Measurements from ENCODE around the gene FHL3. TPM values are rescaled to one million over a fixed set of nuclear protein-coding genes. Genes with fewer than 3 reads are reported as not detected.
"Not testable (repeated sequence)": the region's sequence is repeated elsewhere in the genome, so short reads cannot be mapped to it uniquely, and the experiment has no call there.

Gene FHL3
- total RNA-seq, 2 experiments from 2014 or later: 26.6 to 26.7 TPM

DNA sequence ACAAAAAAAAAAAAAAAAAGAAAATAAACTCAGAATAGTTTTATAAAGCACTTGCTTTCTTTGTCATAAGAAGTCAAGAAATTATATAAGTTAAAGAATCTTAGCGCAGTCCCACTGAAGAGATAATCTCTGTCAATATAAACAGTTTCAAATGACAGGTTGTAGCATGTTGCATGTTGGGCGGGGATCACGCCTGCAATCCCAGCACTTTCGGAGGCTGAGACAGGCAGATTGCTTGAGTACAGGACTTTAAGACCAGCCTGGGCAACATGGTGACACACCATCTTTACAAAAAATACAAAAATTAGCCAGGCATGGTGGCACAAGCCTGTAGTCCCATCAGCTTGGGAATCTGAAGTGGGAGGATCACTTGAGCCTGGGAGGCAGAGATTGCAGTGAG lies 40.0 kb downstream of the FHL3 start:
- Mint-ChIP-seq H3K27me3 (no peaks in the 10 kb centered on the region), H3K27ac (no peak overlapping the region), H3K4me3 (no peak overlapping the region), H3K9me3 (no peaks in the 10 kb centered on the region), H3K4me1 (ENCODE audit: low read depth) (no peaks in the 10 kb centered on the region), H3K36me3 (ENCODE audit: low read depth) (peaks cover 27% of the 10 kb centered on the region)
- intact Hi-C loops (cut with micrococcal nuclease): no loop called here
- DNase-seq (no peak), ATAC-seq (no peak)
- TF ChIP-seq, protein P1, sequence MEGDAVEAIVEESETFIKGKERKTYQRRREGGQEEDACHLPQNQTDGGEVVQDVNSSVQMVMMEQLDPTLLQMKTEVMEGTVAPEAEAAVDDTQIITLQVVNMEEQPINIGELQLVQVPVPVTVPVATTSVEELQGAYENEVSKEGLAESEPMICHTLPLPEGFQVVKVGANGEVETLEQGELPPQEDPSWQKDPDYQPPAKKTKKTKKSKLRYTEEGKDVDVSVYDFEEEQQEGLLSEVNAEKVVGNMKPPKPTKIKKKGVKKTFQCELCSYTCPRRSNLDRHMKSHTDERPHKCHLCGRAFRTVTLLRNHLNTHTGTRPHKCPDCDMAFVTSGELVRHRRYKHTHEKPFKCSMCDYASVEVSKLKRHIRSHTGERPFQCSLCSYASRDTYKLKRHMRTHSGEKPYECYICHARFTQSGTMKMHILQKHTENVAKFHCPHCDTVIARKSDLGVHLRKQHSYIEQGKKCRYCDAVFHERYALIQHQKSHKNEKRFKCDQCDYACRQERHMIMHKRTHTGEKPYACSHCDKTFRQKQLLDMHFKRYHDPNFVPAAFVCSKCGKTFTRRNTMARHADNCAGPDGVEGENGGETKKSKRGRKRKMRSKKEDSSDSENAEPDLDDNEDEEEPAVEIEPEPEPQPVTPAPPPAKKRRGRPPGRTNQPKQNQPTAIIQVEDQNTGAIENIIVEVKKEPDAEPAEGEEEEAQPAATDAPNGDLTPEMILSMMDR (IDR thresholded peaks at IDR 0.05): no peak
- POLR2A ChIA-PET: no interaction called here
- CTCF ChIA-PET: interaction anchor here (1.1 kb wide), 1 partner anchor 73 kb away, joined by 3 read pairs; no protein-coding TSS in a partner anchor

DNA sequence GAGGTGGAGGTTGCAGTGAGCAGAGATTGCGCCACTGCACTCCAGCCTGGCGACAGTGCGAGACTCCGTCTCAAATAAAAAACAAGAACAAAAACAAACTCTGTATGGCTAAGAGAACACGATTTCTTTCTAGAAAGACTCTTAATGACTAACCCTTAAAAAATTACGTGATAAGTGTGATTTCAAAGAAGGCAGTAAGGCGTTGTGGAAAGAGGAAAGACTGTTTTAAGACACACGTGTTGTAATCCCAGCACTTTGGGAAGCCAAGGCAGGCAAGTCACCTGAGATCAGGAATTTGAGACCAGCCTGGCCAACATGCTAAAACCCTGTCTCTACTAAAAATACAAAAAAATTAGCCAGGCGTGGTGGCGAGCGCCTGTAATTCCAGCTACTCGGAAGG lies 41.2 kb downstream of the FHL3 start:
- H3K36me3 Mint-ChIP-seq (ENCODE audit: low read depth): peaks cover 33% of the 10 kb centered on the region
- DNase-seq; H3K9me3 Mint-ChIP-seq; intact Hi-C loops (cut with micrococcal nuclease); H3K4me3 Mint-ChIP-seq; ATAC-seq; H3K27me3 Mint-ChIP-seq; H3K4me1 Mint-ChIP-seq (ENCODE audit: low read depth); CTCF ChIA-PET; H3K27ac Mint-ChIP-seq: not testable (repeated sequence)
- POLR2A ChIA-PET: interaction anchor here (0.9 kb wide), 1 partner anchor 10 kb away, joined by 4 read pairs; no protein-coding TSS in a partner anchor

DNA sequence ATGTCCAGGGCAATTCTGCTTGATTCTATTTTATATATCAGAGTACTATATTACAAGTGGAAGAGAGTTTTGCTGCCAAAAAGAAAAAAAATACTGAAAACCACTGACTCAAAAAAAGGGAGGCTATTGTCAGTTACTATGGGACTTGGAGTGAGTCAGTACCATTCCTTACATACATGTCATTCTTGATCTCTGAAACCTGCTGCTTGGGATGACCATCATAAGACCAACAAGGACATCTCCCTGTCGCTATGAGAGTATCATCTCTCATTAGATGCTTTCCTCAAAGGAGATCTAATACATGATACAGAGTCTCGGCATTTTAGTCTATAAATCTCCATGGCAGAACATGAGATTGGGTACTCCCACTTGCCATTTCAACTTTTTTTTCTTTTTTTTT lies 46.6 kb downstream of the FHL3 start:
- intact Hi-C loops (cut with micrococcal nuclease): no loop called here
- H3K27me3 Mint-ChIP-seq: no peaks in the 10 kb centered on the region
- ChIA-PET POLR2A (interaction anchor here (1.7 kb wide), 2 partner anchors 10 to 12 kb away, joined by 5 read pairs; partner anchors contain the start of gene INPP5B), CTCF (interaction anchor here (1.1 kb wide), 1 partner anchor 99 kb away, joined by 3 read pairs; the partner anchor contains the start of gene MTF1)
- peaks cover 28% of the 10 kb centered on the region for H3K36me3 Mint-ChIP-seq (ENCODE audit: low read depth)
- DNase-seq: no peak
- no peak for ATAC-seq
- H3K9me3 Mint-ChIP-seq: no peaks in the 10 kb centered on the region
- TF ChIP-seq, protein P1 (IDR thresholded peaks at IDR 0.05): no peak
- no peak overlapping the region for H3K4me3 Mint-ChIP-seq
- H3K27ac Mint-ChIP-seq: no peak overlapping the region
- no peaks in the 10 kb centered on the region for H3K4me1 Mint-ChIP-seq (ENCODE audit: low read depth)

DNA sequence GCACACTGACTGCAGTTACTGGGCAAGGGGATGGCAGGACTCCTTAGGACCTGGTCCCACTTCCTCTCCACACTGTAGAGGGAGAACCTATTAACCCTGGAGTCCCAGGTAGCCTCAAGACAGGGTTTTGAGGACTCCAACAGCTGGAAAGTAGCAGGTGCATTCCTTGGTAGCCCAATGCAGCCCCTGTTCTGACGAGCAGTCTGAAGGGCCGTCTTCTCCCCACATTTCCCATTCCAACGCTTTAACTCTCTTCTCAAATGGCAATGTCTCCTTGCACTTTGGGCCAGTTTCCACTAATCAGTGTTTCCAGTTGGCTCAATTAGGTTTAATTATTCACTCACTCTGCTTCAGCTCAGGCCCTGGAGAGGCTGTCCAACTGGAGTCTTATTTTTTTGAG lies 49.6 kb downstream of the FHL3 start:
- no peak overlapping the region for H3K27ac Mint-ChIP-seq
- POLR2A ChIA-PET: no interaction called here
- H3K36me3 Mint-ChIP-seq (ENCODE audit: low read depth): peaks cover 21% of the 10 kb centered on the region
- no peak overlapping the region for H3K4me3 Mint-ChIP-seq
- H3K9me3 Mint-ChIP-seq: no peaks in the 10 kb centered on the region
- intact Hi-C loops (cut with micrococcal nuclease): no loop called here
- CTCF ChIA-PET: no interaction called here
- peaks cover 12% of the 10 kb centered on the region for H3K4me1 Mint-ChIP-seq (ENCODE audit: low read depth)
- DNase-seq (no peak), ATAC-seq (no peak)
- H3K27me3 Mint-ChIP-seq: no peaks in the 10 kb centered on the region
- TF ChIP-seq, protein P1 (IDR thresholded peaks at IDR 0.05): no peak

DNA sequence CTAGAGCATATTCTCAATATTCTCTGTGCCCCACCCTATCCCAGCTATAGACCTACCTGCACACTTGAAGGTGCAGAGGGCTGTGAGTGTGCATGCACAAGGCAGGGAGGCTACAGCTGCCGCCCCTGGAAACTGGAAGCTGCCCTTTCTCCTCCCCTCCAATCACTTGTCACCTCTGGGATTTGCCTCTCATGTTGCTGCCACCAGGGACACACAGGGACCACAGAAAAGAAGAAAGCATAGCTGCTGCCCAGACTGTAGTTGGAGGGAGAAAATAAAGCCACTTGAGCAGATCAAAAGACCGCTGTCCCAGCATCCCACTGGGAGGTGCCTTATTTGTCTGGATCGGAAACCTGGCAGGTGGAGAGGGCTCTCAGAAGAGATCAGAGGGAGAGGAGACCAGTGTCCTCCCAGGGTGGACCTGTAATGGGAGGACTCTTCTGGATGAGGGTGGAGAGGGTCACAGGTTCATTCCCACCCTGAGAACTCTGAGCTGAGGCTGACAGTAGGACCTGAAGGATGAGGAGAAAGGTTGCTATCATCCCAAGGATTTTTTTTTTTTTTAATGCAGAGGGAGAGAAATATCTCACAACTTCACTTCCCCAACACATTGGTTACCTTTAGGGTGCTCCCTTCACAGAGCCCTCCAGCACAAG lies 50.9 kb downstream of the FHL3 start:
- no peak for DNase-seq
- Mint-ChIP-seq H3K27me3 (no peaks in the 10 kb centered on the region), H3K4me1 (ENCODE audit: low read depth) (peaks cover 12% of the 10 kb centered on the region), H3K27ac (no peak overlapping the region), H3K9me3 (no peaks in the 10 kb centered on the region), H3K4me3 (no peak overlapping the region), H3K36me3 (ENCODE audit: low read depth) (peaks cover 13% of the 10 kb centered on the region)
- CTCF ChIA-PET: no interaction called here
- POLR2A ChIA-PET: interaction anchor here (0.6 to 1.4 kb wide), 2 partner anchors 10 to 23 kb away, joined by 3 to 4 read pairs; no protein-coding TSS in a partner anchor
- ATAC-seq: no peak
- intact Hi-C loops (cut with micrococcal nuclease): no loop called here
- TF ChIP-seq, protein P1 (IDR thresholded peaks at IDR 0.05): no peak
